Measurements from ENCODE around the gene SPNS3. TPM values are rescaled to one million over a fixed set of nuclear protein-coding genes. Genes with fewer than 3 reads are reported as not detected.

Gene SPNS3
- total and polyA plus RNA-seq, 2 of the 4 experiments (the other 2 are of a cell fraction), result 0.18 TPM; not detected in 1

DNA sequence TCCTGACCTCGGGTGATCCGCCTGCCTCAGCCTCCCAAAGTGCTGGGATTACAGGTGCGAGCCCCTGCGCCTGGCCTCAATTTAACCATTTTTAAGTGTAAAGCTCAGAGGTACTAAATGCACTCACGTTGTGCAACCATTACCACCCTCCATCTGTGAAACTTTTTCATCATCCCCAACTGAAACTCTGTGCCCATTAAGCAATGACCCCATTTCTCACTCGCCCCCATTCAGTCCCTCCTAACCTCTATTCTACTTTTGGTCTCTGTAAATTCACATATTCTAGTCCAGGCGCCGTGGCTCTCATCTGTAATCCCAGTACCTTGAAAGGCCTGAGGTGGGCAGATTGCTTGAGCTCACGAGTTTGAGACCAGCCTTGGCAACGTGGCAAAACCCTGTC lies 8.3 kb upstream of the SPNS3 start:
- Histone ChIP-seq H3K27ac (ENCODE audit: insufficient read depth, low read length) (no peak overlapping the region), H3K56ac (ENCODE audit: extremely low read depth, insufficient read depth, low read length) (no peak overlapping the region), H4K5ac (ENCODE audit: low read depth, low read length) (no peak overlapping the region), H3K4me2 (ENCODE audit: low read depth, low read length) (no peak overlapping the region), H3K23ac (ENCODE audit: low read depth, low read length) (no peak overlapping the region), H2AK5ac (ENCODE audit: low read depth, low read length) (no peak overlapping the region), H4K8ac (ENCODE audit: low read depth in 2 of 2, low read length in 2 of 2) (no peak overlapping the region), H2BK15ac (ENCODE audit: low read depth, low read length) (no peak overlapping the region), H3K9ac (ENCODE audit: low read depth, low read length) (no peak overlapping the region), H2BK20ac (ENCODE audit: low read depth, low read length) (no peak overlapping the region), H4K91ac (ENCODE audit: insufficient read depth, low read depth, low read length) (no peak overlapping the region), H3K14ac (replicated peaks; ENCODE audit: low read depth, low read length) (no peak overlapping the region), H4K20me1 (ENCODE audit: insufficient read depth, low read length) (no peaks in the 10 kb centered on the region), H3K79me1 (ENCODE audit: low read depth in 1 of 2, low read length in 2 of 2) (no peaks in the 10 kb centered on the region), H3K9me1 (ENCODE audit: insufficient read depth, low read length) (no peaks in the 10 kb centered on the region), H3K4ac (ENCODE audit: low read depth, low read length) (no peak overlapping the region), H3K36me3 (ENCODE audit: control insufficient read depth, insufficient read depth, low read length) (no peaks in the 10 kb centered on the region), H2BK5ac (ENCODE audit: low read depth, low read length, poor library complexity, severe bottlenecking) (no peak overlapping the region), H2AFZ (replicated peaks; ENCODE audit: low read length, poor library complexity) (no peak overlapping the region), H2AK9ac (replicated peaks; ENCODE audit: low read depth, low read length, poor library complexity) (no peak overlapping the region), H3K18ac (ENCODE audit: low read depth, low read length) (no peak overlapping the region), H2BK120ac (ENCODE audit: low read depth, low read length) (no peak overlapping the region), H3K27me3 (ENCODE audit: control insufficient read depth, insufficient read depth, low read length) (no peaks in the 10 kb centered on the region; the same call in 1 of the 2 replicates), H3K4me3 (ENCODE audit: insufficient read depth, low read depth, low read length) (no peak overlapping the region), H3K9me3 (ENCODE audit: control insufficient read depth, insufficient read depth, low read length) (no peaks in the 10 kb centered on the region; the same call in 1 of the 2 replicates), H3K4me1 (ENCODE audit: control insufficient read depth, insufficient read depth, low read length) (no peaks in the 10 kb centered on the region)
- in situ Hi-C loops (cut with MboI; ENCODE audit: low sequenced_read_pairs) (loop anchor here (10.0 kb wide), 1 partner anchor 199 kb away; no protein-coding TSS in a partner anchor), dilution Hi-C loops (cut with HindIII; ENCODE audit: low sequenced_read_pairs, unreplicated experiment) (no loop called here), intact Hi-C loops (cut with micrococcal nuclease) (no loop called here)
- no peak for TF ChIP-seq RAD21 (IDR thresholded peaks at IDR 0.05; ENCODE audit: low read length)
- TF ChIP-seq MXI1 (IDR thresholded peaks at IDR 0.05; ENCODE audit: borderline replicate concordance, low read depth, low read length), result no peak
- no peak for TF ChIP-seq USF2 (IDR thresholded peaks at IDR 0.05; ENCODE audit: low read depth, low read length)
- no peak for TF ChIP-seq SMC3 (IDR thresholded peaks at IDR 0.05; ENCODE audit: low read depth, low read length)
- no peak for TF ChIP-seq RCOR1 (IDR thresholded peaks at IDR 0.05; ENCODE audit: insufficient replicate concordance, low read length)
- no peak for TF ChIP-seq BHLHE40 (IDR thresholded peaks at IDR 0.05; ENCODE audit: low read depth, low read length)
- no peak for TF ChIP-seq FOS (IDR thresholded peaks at IDR 0.05; ENCODE audit: low read depth, low read length)
- no peak for TF ChIP-seq CEBPB (IDR thresholded peaks at IDR 0.05; ENCODE audit: low read depth, low read length)
- TF ChIP-seq MAFK (IDR thresholded peaks at IDR 0.05; ENCODE audit: low read depth, low read length), result no peak
- TF ChIP-seq NFE2L2 (IDR thresholded peaks at IDR 0.05; ENCODE audit: low read depth, low read length), result no peak
- no peak for TF ChIP-seq MAZ (IDR thresholded peaks at IDR 0.05; ENCODE audit: borderline replicate concordance, low read depth, low read length)
- no peak for TF ChIP-seq CHD1 (IDR thresholded peaks at IDR 0.05; ENCODE audit: low read depth, low read length)
- no peak for TF ChIP-seq ELK1 (IDR thresholded peaks at IDR 0.05; ENCODE audit: borderline replicate concordance, low read depth, low read length)
- CTCF ChIA-PET, result no interaction called here
- ATAC-seq (ENCODE audit: low read depth) (no peak), DNase-seq (no peak)
- WGBS, 2 experiments (ENCODE audit: extremely low coverage in 2 of 2, insufficient read length in 1 of 2), result 84% methylated on average over 3 of the region's 10 CpGs; no CpG with 5 or more reads in 1 of the 2 experiments
- no TSS peak for BruUV-seq (replicated peaks)
- POLR2A ChIA-PET (ENCODE audit: unreplicated experiment), result no interaction called here

All from IMR-90 (cell line).